Stomach (tissue), 9 donors: ENCODE data around the gene POP5. TPM values are rescaled to one million over a fixed set of nuclear protein-coding genes. Genes with fewer than 3 reads are reported as not detected.

Source experiments
- DNase-seq, 2 donors: peaks; one replicate each; pipeline versions ENCODE4 v3.0.0 to v3.0.0-alpha.2; 2013 to 2019
- H3K27ac ChIP-seq, 5 donors: fragments of 200-600 bp in 4 of 5; sonication (generic) in 4 of 5; one replicate each; pipeline ENCODE4 v1.5.1; 2013 to 2019; ENCODE audit warnings: mild to moderate bottlenecking in 1 of 5, moderate library complexity in 1 of 5
- H3K27me3 ChIP-seq, 3 donors: fragments of 200-600 bp; sonication (generic); one replicate each; pipeline ENCODE4 v1.5.1; 2017 to 2019; ENCODE audit warnings: mixed run types in 1 of 3
- H3K36me3 ChIP-seq, 4 donors: fragments of 200-600 bp; sonication (generic); 1 replicate in 3 of 4; 2 replicates in 1 of 4; pipeline ENCODE4 v1.5.1; 2016 to 2019
- H3K4me1 ChIP-seq, 4 donors: fragments of 200-600 bp; sonication (generic); one replicate each; pipeline ENCODE4 v1.5.1; 2016 to 2019
- H3K4me3 ChIP-seq, 4 donors: fragments of 200-600 bp; sonication (generic) in 3 of 4; one replicate each; pipeline ENCODE4 v1.5.1; 2016 to 2019; ENCODE audit warnings: mild to moderate bottlenecking in 1 of 4
- H3K9me3 ChIP-seq, 4 donors: fragments of 200-600 bp; sonication (generic); one replicate each; pipeline ENCODE4 v1.5.1; 2016 to 2019
- CTCF ChIP-seq, 7 experiments: fragments of 450-650 bp in 4 of 7; fragments of 200-600 bp in 3 of 7; sonication (generic) in 3 of 7; IDR thresholded peaks; one replicate each; pipeline ENCODE4 v1.5.1; 2016 to 2019; ENCODE audit warnings: antibody characterized with exemption in 7 of 7, control low read depth in 2 of 7, mild to moderate bottlenecking in 1 of 7
- EP300 ChIP-seq: sonication (generic); formaldehyde crosslinking; IDR thresholded peaks from one replicate; pipeline ENCODE4 v1.6.1; 2017; ENCODE audit warnings: antibody characterized with exemption
- POLR2A ChIP-seq, 4 donors: fragments of 450-650 bp; IDR thresholded peaks; one replicate each; pipeline ENCODE4 v1.6.1; 2016; ENCODE audit warnings: antibody characterized with exemption in 4 of 4, control low read depth in 2 of 4, mild to moderate bottlenecking in 1 of 4, moderate library complexity in 1 of 4
- POLR2AphosphoS5 ChIP-seq, 3 donors: sonication (generic); formaldehyde crosslinking; IDR thresholded peaks; one replicate each; pipeline ENCODE4 v1.6.1; 2016; ENCODE audit warnings: antibody characterized with exemption in 3 of 3
- WGBS, 5 donors: extraction: QIAGEN DNeasy Blood & Tissue Kit in 3 of 5; methylation state at CpG; one replicate each; pipeline versions ENCODE4 v1.1.5 to v1.1.7; 2013 to 2018; 5-methylcytosine and 5-hydroxymethylcytosine counted together
- intact Hi-C: fragments of 100-400 bp; cut with DNase I; formaldehyde crosslinking; loops from one replicate; pipeline ENCODE4 v1.15.1; 2023; ENCODE audit warnings: low total_unique reads
- polyA plus RNA-seq, 3 donors: library from polyadenylated mRNA; stranded (reverse); fragments of 200-250 nt; gene quantifications; one replicate each; pipeline ENCODE4 v1.2.3, GENCODE V29; 2013
- total RNA-seq, 5 donors: library from RNA; depleted of rRNA; stranded (reverse); fragments of >200 nt; gene quantifications; one replicate each; pipeline versions ENCODE4 v1.1.0 to v1.2.3, GENCODE V29; 2014 to 2016
- donor health status: healthy with polysubstance abuse.
- donor health status: Bipolar disorder and iron deficiency.
- donor health status: healthy.

Gene POP5
- total and polyA plus RNA-seq, 8 donors: 10.5 to 62.3 (median 35.0) TPM

GRCh38 chr12:120579179-120579578, 2.0 kb downstream of the POP5 start:
- Histone ChIP-seq H3K4me3 (no peak overlapping the region), H3K9me3 (no peaks in the 10 kb centered on the region), H3K27ac (no peak overlapping the region), H3K4me1 (peaks cover 13 to 38% (median 32%) of the 10 kb centered on the region in 4 donors), H3K27me3 (no peaks in the 10 kb centered on the region), H3K36me3 (peaks cover 53 to 60% (median 59%) of the 10 kb centered on the region in 4 donors)
- TF ChIP-seq POLR2A (IDR thresholded peaks at IDR 0.05): no peak
- TF ChIP-seq POLR2AphosphoS5 (IDR thresholded peaks at IDR 0.05): no peak
- TF ChIP-seq EP300: no peak
- no peak for TF ChIP-seq CTCF (IDR thresholded peaks at IDR 0.05)
- no peak for DNase-seq
- intact Hi-C loops: no loop called here
- 33 to 79% (median 62%) methylated on average over 1 of the region's 1 CpG for WGBS, 5 donors

GRCh38 chr12:120574106-120574505, 7.1 kb downstream of the POP5 start:
- DNase-seq: no peak
- H3K27me3 ChIP-seq: no peaks in the 10 kb centered on the region
- H3K4me1 ChIP-seq: peaks cover 0 to 18% (median 2%) of the 10 kb centered on the region in 4 donors
- TF ChIP-seq CTCF (IDR thresholded peaks at IDR 0.05) (no peak), EP300 (no peak), POLR2A (IDR thresholded peaks at IDR 0.05) (no peak), POLR2AphosphoS5 (IDR thresholded peaks at IDR 0.05) (no peak)
- no peak overlapping the region for H3K4me3 ChIP-seq
- peaks cover 97 to 100% (median 100%) of the 10 kb centered on the region in 4 donors for H3K36me3 ChIP-seq
- intact Hi-C loops: no loop called here
- H3K9me3 ChIP-seq: no peaks in the 10 kb centered on the region
- peak overlapping the region in 1 of 5 donors; percentile 8 for H3K27ac ChIP-seq
- 80 to 89% (median 83%) methylated on average over 2 of the region's 2 CpGs for WGBS, 5 donors

- H3K9me3 ChIP-seq: no peaks in the 10 kb centered on the region
- no peak overlapping the region for H3K27ac ChIP-seq
- H3K27me3 ChIP-seq: no peaks in the 10 kb centered on the region
- TF ChIP-seq EP300: no peak
- no peak for TF ChIP-seq POLR2AphosphoS5 (IDR thresholded peaks at IDR 0.05)
- peaks cover 0 to 18% (median 2%) of the 10 kb centered on the region in 4 donors for H3K4me1 ChIP-seq
- DNase-seq: no peak
- WGBS, 5 donors: 65 to 80% (median 71%) methylated on average over 6 of the region's 6 CpGs
- no peak overlapping the region for H3K4me3 ChIP-seq
- intact Hi-C loops: no loop called here
- peaks cover 97 to 100% (median 100%) of the 10 kb centered on the region in 4 donors for H3K36me3 ChIP-seq
These were observed 7.6 kb downstream of the POP5 start for GRCh38 chr12:120573560-120573959.

GRCh38 chr12:120571299-120571698, 9.9 kb downstream of the POP5 start:
- intact Hi-C loops: no loop called here
- DNase-seq: no peak
- peak overlapping the region in 2 of 5 donors; percentile 15 to 23 for H3K27ac ChIP-seq
- no peaks in the 10 kb centered on the region for H3K27me3 ChIP-seq
- no peak overlapping the region for H3K4me3 ChIP-seq
- H3K36me3 ChIP-seq: peaks cover 97 to 100% (median 100%) of the 10 kb centered on the region in 4 donors
- H3K9me3 ChIP-seq: no peaks in the 10 kb centered on the region
- WGBS, 5 donors: 44 to 72% (median 63%) methylated on average over 5 of the region's 5 CpGs
- peaks cover 0 to 18% (median 2%) of the 10 kb centered on the region in 4 donors for H3K4me1 ChIP-seq
- TF ChIP-seq POLR2AphosphoS5 (IDR thresholded peaks at IDR 0.05): peak in 1 of 3 donors; percentile 5
- no peak for TF ChIP-seq POLR2A (IDR thresholded peaks at IDR 0.05)

- intact Hi-C loops: no loop called here
- Histone ChIP-seq H3K4me1 (peaks cover 0 to 29% (median 2%) of the 10 kb centered on the region in 4 donors), H3K9me3 (no peaks in the 10 kb centered on the region), H3K27me3 (no peaks in the 10 kb centered on the region), H3K4me3 (no peak overlapping the region), H3K27ac (peak overlapping the region in 3 of 5 donors; percentile 3 to 72 (median 39)), H3K36me3 (peaks cover 84 to 100% (median 99%) of the 10 kb centered on the region in 4 donors)
- no peak for DNase-seq
- WGBS, 5 donors: 90 to 96% (median 94%) methylated on average over 10 to 11 of the region's 11 CpGs
- no peak for TF ChIP-seq EP300
- TF ChIP-seq POLR2A (IDR thresholded peaks at IDR 0.05): no peak
- no peak for TF ChIP-seq CTCF (IDR thresholded peaks at IDR 0.05)
- no peak for TF ChIP-seq POLR2AphosphoS5 (IDR thresholded peaks at IDR 0.05)
These were observed 17.7 kb downstream of the POP5 start for GRCh38 chr12:120563495-120563894.
